GM21381 (cell line): ENCODE results near the gene NUBPL.
"Not testable (repeated sequence)": the region's sequence is repeated elsewhere in the genome, so short reads cannot be mapped to it uniquely, and the experiment has no call there.

Experiments used
- ATAC-seq: cut with Tn5 transposase; IDR thresholded peaks from one replicate; pipeline ENCODE4 v1.9.1; 2021; ENCODE audit warnings: mild to moderate bottlenecking, moderate library complexity; ENCODE audit not compliant: unreplicated experiment

The NUBPL gene

DNA sequence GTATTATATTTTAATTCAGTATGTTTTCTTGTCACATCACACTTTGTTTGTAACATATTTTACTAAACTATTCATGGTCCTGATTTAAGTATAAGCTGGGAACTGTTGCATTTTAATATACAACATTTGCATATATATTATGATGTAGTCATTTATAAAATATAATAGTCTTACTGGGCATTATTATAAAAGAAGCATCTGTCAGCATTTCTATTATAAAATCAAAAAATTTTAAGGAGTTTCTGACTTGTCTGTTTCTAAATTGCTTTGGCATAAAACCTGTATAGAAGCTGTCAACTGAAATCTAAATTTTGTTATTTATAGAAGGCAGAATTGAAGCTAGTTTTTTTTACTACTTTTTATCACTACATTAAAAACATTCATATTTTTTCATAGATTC, 166.6 kb downstream of the NUBPL start:
- ATAC-seq = no peak

GRCh38 chr14:31740688-31741087, 179.5 kb downstream of the NUBPL start:
- no peak for ATAC-seq

DNA sequence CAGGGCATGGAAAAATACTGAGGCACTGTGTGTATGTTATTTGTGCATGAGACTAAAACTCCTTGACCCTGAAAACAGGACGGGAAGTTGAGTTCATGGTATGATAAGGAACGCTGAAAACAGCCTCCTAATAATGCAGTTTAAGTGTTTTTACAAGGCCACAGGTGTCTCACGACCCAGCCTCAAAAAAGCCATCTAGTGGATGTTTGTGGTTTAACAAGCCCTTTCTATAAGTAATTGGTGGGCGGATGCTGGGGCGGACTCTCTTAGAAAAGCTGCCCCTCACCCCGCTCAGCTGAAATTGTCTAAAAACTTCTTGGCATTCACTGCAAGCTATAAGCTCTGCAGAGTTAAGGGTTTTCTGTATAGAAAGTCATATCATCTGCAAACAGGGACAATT, 184.5 kb downstream of the NUBPL start:
- no peak for ATAC-seq

DNA sequence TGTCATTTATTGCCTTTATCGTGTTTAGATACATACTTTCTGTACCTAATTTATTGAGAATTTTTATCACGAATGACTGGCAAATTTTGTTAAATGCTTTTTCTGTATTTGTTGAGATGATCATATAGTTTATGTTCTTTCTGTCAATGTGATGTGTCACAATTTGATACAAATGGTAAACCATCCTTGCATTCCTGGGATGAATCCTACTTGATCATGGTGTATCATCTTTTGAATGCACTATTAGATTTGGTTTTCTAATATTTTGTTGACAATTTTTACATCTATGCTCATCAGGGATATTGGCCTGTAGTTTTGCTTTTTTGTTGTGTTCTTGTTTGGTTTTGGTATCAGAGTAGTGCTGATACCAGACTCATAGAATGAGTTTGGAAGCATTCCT, 185.1 kb downstream of the NUBPL start:
- ATAC-seq = no peak

DNA sequence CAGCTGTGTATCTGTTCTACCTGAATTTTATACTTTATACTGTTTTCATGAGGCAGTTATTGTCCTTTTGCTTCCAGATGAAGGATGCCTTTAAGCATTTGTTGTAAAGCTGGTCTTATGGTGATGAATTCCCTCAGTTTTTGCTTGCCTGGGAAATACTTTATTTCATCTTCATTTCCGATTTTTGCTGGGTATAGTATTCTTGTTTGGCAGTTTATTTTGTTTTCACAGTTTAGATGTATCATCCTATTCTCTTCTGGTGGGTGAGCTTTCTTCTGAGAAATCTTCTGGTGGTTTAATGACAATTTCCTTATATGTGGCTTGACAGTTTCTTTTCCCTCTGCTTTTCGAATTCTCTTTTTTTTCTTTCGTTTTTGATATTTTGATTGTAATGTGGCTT, 188.1 kb downstream of the NUBPL start:
- ATAC-seq = no peak

DNA sequence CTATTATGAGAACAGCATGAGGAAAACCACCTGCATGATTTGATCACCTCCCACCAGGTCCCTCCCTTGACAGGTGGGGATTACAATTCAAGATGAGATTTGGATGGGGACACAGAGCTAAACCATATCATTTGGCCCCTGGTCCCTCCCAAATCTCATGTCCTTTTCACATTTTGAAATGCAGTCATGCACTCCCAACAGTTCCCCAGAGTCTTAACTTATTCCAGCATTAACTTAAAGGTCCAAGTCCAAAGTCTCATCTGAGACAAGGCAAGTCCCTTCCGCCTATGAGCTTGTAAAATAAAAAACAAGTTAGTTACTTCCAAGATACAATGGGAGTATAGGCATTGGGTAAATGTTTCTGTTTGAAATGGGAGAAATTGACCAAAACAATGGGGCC, 189.8 kb downstream of the NUBPL start:
- ATAC-seq = not testable (repeated sequence)

DNA sequence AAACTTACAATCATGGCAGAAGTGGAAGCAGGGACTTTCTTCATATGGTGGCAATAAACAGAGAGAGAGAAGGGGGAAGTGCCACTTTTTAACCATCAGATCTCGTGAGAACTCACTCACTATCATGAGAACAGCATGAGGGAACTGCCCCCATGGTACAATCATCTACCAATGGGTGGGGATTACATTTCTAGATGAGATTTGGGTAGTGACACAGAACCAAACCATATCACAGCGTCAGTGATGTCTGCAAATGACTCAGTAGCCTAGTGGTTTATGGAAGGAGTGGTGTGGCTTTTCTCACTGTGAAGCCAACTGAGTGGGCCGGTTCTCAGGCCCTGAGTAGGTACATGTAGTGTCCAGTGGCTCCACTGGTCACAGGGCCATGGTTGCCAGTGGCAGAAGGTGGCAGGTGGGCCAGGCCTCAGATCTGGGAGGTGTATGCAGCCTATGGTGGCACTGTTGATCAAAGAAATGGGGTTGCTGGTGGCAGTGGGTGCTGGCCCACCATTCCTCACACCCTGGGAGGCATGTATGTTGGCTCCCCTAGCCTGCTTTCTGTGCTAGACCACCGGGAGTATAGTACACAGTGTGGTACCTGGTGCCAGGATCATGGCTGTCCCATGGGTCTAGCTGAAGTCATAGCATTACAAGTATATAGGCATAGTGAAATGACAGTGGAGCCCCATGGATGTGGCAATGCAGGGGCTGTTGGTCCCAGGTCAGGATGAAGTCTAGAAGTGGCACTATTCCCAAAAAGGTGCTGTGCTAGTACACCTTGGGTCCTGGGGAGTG, 191.9 kb downstream of the NUBPL start:
- ATAC-seq = no peak

DNA sequence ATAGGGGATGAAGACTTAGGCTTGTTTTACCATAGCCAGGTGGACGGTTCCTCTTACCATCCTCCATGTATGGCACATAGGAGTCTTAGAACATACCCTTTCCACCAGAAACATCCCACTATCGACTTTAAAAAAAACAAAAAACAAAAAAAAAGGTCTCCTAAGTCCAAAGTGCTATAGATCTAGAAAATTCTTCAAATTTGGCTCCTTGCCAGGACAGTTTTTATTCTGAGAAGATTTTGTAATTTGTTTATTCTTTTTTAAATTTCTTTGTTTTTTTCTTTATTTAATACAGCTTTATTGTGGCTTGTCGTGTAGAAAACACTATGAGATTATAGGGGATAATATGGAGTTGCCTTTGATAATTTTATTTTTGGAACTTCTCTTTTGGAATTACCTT, 197.7 kb downstream of the NUBPL start:
- no peak for ATAC-seq

DNA sequence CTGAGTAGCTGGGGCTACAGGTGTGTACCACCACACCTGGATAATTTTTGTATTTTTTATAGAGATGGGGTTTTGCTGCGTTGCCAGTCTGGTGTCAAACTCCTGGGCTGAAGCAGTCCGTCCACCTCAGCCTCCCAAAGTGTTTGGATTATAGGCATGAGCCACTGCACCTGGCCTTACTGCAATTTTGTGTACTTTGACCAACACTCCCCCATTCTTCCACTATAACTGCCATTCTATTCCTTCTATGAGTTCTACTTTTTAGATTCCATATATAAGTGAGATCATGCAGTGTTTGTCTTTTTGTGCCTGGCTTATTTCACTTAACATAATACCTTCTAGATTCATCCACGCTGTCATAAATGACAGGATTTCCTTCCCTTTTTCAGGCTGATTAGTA, 199.1 kb downstream of the NUBPL start:
- no peak for ATAC-seq

DNA sequence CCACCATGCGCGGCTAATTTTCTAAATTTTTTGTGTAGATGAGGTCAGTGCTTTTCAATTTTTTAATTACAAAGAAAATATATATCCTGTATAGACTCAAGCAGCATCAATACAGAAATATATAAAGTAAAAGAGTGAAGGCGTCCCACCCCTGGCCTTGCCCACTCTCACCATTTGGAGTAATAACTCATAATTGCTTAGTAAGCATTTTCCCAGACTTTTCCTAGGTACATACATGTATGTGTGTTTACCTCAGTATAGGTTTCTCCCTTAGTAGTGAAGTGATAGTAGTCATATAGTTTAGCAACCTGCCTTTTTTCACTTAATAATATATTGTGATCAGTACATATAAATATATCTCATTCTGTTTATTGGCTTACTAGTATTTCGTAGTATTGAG, 200.1 kb downstream of the NUBPL start:
- no peak for ATAC-seq

GRCh38 chr14:31763041-31763440, 201.8 kb downstream of the NUBPL start:
- ATAC-seq = no peak

- ATAC-seq = no peak
These were observed 205.2 kb downstream of the NUBPL start for GRCh38 chr14:31766315-31766892.

GRCh38 chr14:31768355-31768754, 207.2 kb downstream of the NUBPL start:
- no peak for ATAC-seq

- ATAC-seq = no peak
These were observed 209.1 kb downstream of the NUBPL start for GRCh38 chr14:31770271-31770670.

DNA sequence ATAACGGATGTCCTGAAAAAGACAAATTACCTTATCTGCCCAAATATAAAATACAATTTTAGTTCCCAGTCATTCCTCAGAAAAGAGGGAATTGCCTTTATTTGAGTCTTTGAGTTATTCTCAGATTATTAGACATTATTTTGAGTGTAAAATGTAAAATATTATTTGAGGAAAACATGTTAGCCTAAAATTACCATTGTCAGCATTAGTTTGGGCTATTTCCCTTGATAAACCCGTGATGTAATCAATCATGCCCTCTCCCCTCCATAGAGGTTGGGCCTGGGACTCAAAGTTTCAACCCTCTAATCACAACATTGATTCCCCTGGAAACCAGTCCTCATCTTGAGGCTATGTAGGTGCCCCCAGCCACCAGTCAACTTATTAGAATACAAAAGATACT, 213.4 kb downstream of the NUBPL start:
- ATAC-seq = no peak

DNA sequence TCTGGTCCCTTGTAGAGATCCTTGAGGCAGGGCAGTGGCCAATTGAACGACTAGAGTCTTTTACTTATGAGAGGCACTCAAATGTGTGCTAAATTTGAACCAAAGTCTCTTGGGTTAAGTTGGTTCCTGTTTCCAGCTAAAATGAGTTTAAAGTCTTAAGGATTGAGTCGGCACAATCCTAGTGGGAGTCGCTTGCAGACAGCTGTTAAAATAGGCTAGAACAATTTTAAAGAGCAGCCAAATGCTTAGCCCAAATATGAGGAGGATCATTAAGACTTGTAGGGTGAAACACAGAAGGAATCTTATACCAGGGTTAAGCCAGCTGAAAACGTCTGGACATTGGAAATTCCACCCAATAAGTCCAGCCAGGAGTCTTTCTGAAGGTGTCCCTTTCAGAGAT, 216.1 kb downstream of the NUBPL start:
- ATAC-seq = no peak

DNA sequence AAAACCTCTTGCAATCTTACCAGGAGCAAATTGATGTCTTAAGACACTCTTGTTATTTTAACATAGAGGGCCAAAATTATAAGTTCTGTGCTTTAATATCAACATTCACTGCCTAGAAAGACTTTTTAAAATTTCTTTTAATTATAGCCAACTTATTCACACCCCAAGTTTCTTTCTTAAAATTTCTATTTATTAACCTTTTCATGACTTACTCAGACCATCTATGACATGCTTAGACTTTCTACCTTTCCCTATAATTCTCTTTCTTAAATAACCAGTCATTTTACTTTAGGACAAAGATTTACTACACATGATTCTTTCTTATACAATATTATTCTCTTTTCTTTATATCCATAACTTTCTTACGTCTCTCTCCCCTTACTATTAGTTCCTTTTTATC, 220.4 kb downstream of the NUBPL start:
- ATAC-seq = no peak

GRCh38 chr14:31785574-31785973, 224.4 kb downstream of the NUBPL start:
- no peak for ATAC-seq

DNA sequence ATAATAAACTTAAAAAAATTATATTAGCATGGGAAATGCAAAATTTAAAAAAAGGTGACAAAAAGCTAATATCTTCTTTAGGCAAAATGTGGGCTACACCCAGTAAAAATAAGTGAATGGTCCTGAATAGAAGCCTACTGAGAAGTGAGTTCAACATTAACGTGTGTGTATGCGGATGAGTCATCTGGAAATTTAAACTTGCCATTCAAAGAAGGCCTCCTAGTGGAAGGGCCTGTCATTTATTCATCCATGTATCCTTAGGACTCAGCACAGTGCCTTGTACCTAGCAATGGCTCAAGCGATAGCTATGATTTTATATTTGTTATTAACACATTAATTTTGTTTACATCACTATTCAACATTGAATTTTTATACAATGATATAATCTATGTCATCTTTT, 226.2 kb downstream of the NUBPL start:
- ATAC-seq = no peak

GRCh38 chr14:31788340-31788739, 227.1 kb downstream of the NUBPL start:
- no peak for ATAC-seq

- ATAC-seq = no peak
These were observed 231.5 kb downstream of the NUBPL start for GRCh38 chr14:31792726-31793125.

DNA sequence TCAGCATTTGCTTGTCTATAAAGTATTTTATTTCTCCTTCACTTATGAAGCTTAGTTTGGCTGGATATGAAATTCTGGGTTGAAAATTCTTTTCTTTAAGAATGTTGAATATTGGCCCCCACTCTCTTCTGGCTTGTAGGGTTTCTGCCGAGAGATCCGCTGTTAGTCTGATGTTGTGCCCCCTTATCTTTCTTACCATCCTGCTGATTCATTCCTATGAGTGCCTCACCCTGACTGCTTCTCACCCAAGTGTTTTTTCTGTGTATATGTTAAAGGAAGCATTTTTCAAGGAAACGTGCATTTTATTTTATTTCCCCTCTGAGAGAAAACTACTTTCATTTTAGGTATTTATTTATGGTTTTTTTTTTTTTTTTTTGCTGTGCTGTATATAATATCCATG, 236.7 kb downstream of the NUBPL start:
- not testable (repeated sequence) for ATAC-seq

DNA sequence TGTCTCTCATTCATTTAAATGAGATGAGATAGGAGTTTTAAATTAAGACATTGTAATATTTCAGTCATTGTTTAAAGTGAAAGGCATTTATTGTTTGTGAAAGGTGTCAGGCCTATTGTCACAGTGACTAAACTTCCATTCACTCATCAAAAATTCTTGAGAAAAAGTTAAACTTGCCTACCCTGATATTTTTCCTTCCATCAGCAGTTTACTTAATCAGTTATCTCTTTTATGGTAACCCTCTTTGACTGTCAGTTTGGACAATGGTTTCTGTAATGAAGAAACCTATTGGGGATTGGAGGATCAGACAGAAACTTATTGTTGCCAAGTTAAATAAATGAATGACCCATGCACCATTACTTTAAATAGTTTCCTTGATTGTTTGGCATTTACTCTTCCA, 241.6 kb downstream of the NUBPL start:
- no peak for ATAC-seq
